HEK293 (cell line): ENCODE results near the gene AGAP4.
"Not testable (repeated sequence)": the region's sequence is repeated elsewhere in the genome, so short reads cannot be mapped to it uniquely, and the experiment has no call there.

Experiments
- FEZF1 ChIP-seq: fragments of 450-650 bp; formaldehyde crosslinking; IDR thresholded peaks from 2 replicates; pipeline ENCODE4 v1.5.1; 2016; ENCODE audit warnings: missing biosample characterization, missing genetic modification characterization
- TF ChIP-seq, protein P1 (sequence below): fragments of 450-650 bp; formaldehyde crosslinking; IDR thresholded peaks from 2 replicates; pipeline ENCODE4 v1.5.1; 2016; ENCODE audit warnings: missing biosample characterization, missing genetic modification characterization
- TF ChIP-seq, protein P2 (sequence below): fragments of 450-650 bp; formaldehyde crosslinking; IDR thresholded peaks from 2 replicates; pipeline ENCODE4 v1.5.1; 2016; ENCODE audit warnings: missing biosample characterization, missing genetic modification characterization

DNA sequence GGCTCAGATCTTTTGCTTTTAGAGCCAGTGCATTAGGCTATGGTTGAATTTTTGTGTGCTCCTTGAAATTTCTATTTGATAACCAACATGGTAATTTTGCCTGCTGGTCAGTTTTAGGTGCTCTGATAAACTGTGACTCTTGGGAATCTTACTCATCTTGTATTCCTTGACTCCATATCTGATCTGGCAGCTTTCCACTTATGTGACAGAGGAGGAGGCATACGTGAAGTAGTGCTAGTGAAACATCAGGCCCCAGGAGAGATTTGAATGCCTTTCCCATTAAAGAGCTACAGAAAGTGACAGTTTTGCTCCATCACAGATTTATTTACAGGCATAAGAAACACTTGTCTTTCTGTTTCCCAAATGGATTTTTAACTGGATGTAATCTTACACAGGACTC is 61.1 kb downstream of the AGAP4 start:
- TF ChIP-seq, protein P1, sequence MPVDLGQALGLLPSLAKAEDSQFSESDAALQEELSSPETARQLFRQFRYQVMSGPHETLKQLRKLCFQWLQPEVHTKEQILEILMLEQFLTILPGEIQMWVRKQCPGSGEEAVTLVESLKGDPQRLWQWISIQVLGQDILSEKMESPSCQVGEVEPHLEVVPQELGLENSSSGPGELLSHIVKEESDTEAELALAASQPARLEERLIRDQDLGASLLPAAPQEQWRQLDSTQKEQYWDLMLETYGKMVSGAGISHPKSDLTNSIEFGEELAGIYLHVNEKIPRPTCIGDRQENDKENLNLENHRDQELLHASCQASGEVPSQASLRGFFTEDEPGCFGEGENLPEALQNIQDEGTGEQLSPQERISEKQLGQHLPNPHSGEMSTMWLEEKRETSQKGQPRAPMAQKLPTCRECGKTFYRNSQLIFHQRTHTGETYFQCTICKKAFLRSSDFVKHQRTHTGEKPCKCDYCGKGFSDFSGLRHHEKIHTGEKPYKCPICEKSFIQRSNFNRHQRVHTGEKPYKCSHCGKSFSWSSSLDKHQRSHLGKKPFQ (tag by site-specific recombination) = not testable (repeated sequence)
- not testable (repeated sequence) for TF ChIP-seq FEZF1 (tag by site-specific recombination)
- TF ChIP-seq, protein P2, sequence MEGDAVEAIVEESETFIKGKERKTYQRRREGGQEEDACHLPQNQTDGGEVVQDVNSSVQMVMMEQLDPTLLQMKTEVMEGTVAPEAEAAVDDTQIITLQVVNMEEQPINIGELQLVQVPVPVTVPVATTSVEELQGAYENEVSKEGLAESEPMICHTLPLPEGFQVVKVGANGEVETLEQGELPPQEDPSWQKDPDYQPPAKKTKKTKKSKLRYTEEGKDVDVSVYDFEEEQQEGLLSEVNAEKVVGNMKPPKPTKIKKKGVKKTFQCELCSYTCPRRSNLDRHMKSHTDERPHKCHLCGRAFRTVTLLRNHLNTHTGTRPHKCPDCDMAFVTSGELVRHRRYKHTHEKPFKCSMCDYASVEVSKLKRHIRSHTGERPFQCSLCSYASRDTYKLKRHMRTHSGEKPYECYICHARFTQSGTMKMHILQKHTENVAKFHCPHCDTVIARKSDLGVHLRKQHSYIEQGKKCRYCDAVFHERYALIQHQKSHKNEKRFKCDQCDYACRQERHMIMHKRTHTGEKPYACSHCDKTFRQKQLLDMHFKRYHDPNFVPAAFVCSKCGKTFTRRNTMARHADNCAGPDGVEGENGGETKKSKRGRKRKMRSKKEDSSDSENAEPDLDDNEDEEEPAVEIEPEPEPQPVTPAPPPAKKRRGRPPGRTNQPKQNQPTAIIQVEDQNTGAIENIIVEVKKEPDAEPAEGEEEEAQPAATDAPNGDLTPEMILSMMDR (tag by site-specific recombination) = not testable (repeated sequence)
